Ectodermal cell (in vitro differentiated cells): Measurements from ENCODE around the gene TBC1D12.

Experiments
- H3K27ac ChIP-seq: 2 replicates; pipeline ENCODE4 v1.7.0; 2013; ENCODE audit warnings: mild to moderate bottlenecking, low read depth, low read length; ENCODE audit not compliant: insufficient read depth, poor library complexity, severe bottlenecking
- H3K27me3 ChIP-seq: 2 replicates; pipeline ENCODE4 v1.7.0; 2013; ENCODE audit warnings: mild to moderate bottlenecking, low read length; ENCODE audit not compliant: insufficient read depth, control insufficient read depth, poor library complexity, severe bottlenecking
- H3K36me3 ChIP-seq: one replicate; pipeline ENCODE4 v1.7.0; 2013; ENCODE audit warnings: low read length; ENCODE audit not compliant: control insufficient read depth, insufficient read depth
- H3K4me1 ChIP-seq: one replicate; pipeline ENCODE4 v1.7.0; 2013; ENCODE audit warnings: low read length; ENCODE audit not compliant: control insufficient read depth, insufficient read depth
- H3K4me3 ChIP-seq: 2 replicates; pipeline ENCODE4 v1.7.0; 2013; ENCODE audit warnings: low read depth, low read length, control low read depth; ENCODE audit not compliant: insufficient read depth
- H3K9me3 ChIP-seq: 2 replicates; pipeline ENCODE4 v1.7.0; 2013; ENCODE audit warnings: mild to moderate bottlenecking, low read length, moderate library complexity; ENCODE audit not compliant: control insufficient read depth
- WGBS, 2 experiments: methylation state at CpG; one replicate each; pipeline ENCODE4 v1.1.7; 2013; ENCODE audit warnings: missing lambda C conversion rate in 2 of 2; 5-methylcytosine and 5-hydroxymethylcytosine counted together

The TBC1D12 gene

GRCh38 chr10:94405406-94405805, 3.1 kb downstream of the TBC1D12 start:
- Histone ChIP-seq H3K9me3 (no peaks in the 10 kb centered on the region), H3K4me3 (no peak overlapping the region), H3K27me3 (peaks cover 29% of the 10 kb centered on the region)

GRCh38 chr10:94407668-94408067, 5.3 kb downstream of the TBC1D12 start:
- Histone ChIP-seq H3K9me3 (no peaks in the 10 kb centered on the region), H3K27ac (no peak overlapping the region), H3K27me3 (peaks cover 29% of the 10 kb centered on the region), H3K4me1 (no peaks in the 10 kb centered on the region), H3K36me3 (no peaks in the 10 kb centered on the region), H3K4me3 (no peak overlapping the region)
- 93% methylated on average over 3 of the region's 3 CpGs for WGBS, 2 experiments

More at GRCh38 chr10:94405406-94405805, 3.1 kb downstream of the TBC1D12 start:
- Histone ChIP-seq H3K36me3 (no peaks in the 10 kb centered on the region), H3K27ac (no peak overlapping the region), H3K4me1 (no peaks in the 10 kb centered on the region)

DNA sequence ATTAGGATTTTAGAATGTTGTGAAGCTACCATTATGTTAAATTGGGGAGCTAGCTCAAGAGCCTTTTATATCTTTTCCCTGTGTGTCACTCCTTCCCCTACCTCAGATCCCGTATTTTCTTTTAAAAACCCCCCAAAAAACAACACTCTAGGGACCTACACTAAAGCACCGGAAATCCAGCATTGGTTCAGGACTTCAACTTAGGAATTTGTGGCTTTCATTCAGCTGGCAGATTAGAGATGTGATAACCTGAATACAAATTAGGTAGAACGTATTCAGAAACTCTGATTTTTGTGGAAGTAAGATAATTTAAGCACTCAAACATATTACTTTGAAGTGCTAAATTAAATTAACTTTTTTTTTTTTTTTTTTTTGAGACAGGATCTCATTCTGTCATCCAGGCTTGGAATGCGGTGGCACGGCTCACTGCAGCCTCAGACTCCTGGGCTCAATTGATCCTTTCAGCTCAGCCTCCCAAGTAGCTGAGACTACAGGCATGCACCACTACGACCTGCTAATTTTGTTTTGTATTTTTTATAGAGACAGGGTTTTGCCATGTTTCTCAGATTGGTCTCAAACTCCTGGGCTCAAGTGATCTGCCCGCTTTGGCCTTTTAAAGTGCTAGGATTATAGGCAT, 6.8 kb downstream of the TBC1D12 start:
- Histone ChIP-seq H3K4me1 (no peaks in the 10 kb centered on the region), H3K9me3 (no peaks in the 10 kb centered on the region), H3K36me3 (no peaks in the 10 kb centered on the region), H3K27ac (no peak overlapping the region), H3K4me3 (no peak overlapping the region), H3K27me3 (peaks cover 15% of the 10 kb centered on the region)
- WGBS, 2 experiments: 64 to 66% methylated on average over 6 to 7 of the region's 7 CpGs

- Histone ChIP-seq H3K4me1 (no peaks in the 10 kb centered on the region), H3K36me3 (no peaks in the 10 kb centered on the region), H3K9me3 (no peaks in the 10 kb centered on the region), H3K4me3 (no peak overlapping the region), H3K27me3 (no peaks in the 10 kb centered on the region), H3K27ac (no peak overlapping the region)
- WGBS, 2 experiments: 91 to 93% methylated on average over 3 of the region's 3 CpGs
Observed at GRCh38 chr10:94411304-94411703, 9.0 kb downstream of the TBC1D12 start.

DNA sequence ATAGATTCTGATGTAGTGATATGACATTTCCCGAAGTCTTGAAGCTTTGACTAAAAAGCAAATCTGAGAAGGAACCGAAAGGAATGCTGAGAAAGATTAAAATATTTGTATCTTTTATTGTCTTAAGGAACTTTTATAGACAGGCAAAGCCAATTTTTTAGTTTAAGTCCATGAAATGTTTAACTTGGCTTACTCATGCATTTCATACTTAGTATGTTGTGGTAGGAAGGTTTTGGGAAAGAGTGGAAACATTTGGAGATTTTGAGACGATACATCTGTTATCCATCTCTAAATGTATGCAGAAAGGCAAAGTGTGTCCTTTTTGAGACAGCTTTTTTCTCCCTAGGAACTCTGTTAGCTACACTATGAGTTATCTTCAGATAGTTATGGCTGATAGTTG, 10.1 kb downstream of the TBC1D12 start:
- WGBS, 2 experiments: 92% methylated on average over 3 of the region's 3 CpGs
- Histone ChIP-seq H3K4me1 (no peaks in the 10 kb centered on the region), H3K9me3 (no peaks in the 10 kb centered on the region), H3K36me3 (no peaks in the 10 kb centered on the region), H3K27ac (no peak overlapping the region), H3K27me3 (no peaks in the 10 kb centered on the region), H3K4me3 (no peak overlapping the region)

- no peaks in the 10 kb centered on the region for H3K27me3 ChIP-seq
- H3K4me3 ChIP-seq: no peak overlapping the region
- H3K4me1 ChIP-seq: no peaks in the 10 kb centered on the region
- H3K36me3 ChIP-seq: no peaks in the 10 kb centered on the region
- 92 to 96% methylated on average over 1 of the region's 1 CpG for WGBS, 2 experiments
- no peaks in the 10 kb centered on the region for H3K9me3 ChIP-seq
- no peak overlapping the region for H3K27ac ChIP-seq
Observed at GRCh38 chr10:94413361-94413760, 11.0 kb downstream of the TBC1D12 start.

DNA sequence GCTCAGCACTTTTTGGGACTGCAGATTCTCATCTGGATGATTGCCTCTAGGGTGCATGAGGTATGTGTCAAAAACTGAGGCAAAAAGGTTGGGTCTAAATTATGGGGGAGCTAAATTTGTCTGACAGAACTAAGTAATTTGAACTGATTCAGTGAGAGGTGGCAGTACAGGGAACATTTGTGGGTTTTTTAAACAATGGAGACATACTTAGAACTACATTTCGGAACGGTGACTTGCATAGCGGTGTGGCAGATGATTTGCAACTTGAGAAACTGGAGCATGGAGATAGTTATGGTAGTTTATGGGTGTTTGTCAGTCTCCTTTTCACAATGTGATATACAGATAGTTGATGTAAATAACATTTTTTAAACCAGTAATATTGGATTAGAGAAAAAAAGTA, 14.6 kb downstream of the TBC1D12 start:
- Histone ChIP-seq H3K27ac (no peak overlapping the region), H3K27me3 (no peaks in the 10 kb centered on the region), H3K4me1 (no peaks in the 10 kb centered on the region), H3K4me3 (no peak overlapping the region), H3K9me3 (peaks cover 2% of the 10 kb centered on the region), H3K36me3 (no peaks in the 10 kb centered on the region)
- 95% methylated on average over 3 of the region's 3 CpGs for WGBS, 2 experiments

- no peaks in the 10 kb centered on the region for H3K27me3 ChIP-seq
- H3K9me3 ChIP-seq: peaks cover 2% of the 10 kb centered on the region
- H3K4me3 ChIP-seq: no peak overlapping the region
- no peaks in the 10 kb centered on the region for H3K4me1 ChIP-seq
- H3K27ac ChIP-seq: no peak overlapping the region
- 94 to 95% methylated on average over 1 of the region's 1 CpG for WGBS, 2 experiments
- H3K36me3 ChIP-seq: no peaks in the 10 kb centered on the region
Observed at GRCh38 chr10:94417321-94417720, 15.0 kb downstream of the TBC1D12 start.

DNA sequence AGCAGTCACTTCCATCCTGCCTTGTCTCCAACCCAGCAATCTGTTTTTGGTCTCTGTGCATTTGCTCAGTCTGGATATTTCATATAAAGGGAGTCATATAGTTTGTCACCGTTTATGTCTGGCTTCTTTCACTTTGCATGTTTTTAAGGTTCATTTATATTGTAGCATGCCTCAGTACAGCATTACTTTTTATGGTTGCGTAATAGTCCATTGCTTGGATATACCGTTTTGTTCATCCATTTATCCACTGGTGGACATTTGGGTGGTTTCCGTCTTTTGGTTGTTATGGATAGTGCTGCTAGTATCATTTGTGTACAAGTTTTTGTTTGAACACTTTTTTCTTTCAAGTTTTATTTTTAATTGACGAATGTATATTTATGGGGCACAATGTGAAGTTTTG, 18.2 kb downstream of the TBC1D12 start:
- no peaks in the 10 kb centered on the region for H3K36me3 ChIP-seq
- peaks cover 2% of the 10 kb centered on the region for H3K9me3 ChIP-seq
- 95 to 100% methylated on average over 4 to 5 of the region's 5 CpGs for WGBS, 2 experiments
- no peaks in the 10 kb centered on the region for H3K4me1 ChIP-seq
- H3K27me3 ChIP-seq: no peaks in the 10 kb centered on the region
- H3K27ac ChIP-seq: no peak overlapping the region
- no peak overlapping the region for H3K4me3 ChIP-seq

- no peak overlapping the region for H3K27ac ChIP-seq
- WGBS, 2 experiments: 57 to 95% methylated on average over 1 of the region's 1 CpG
Observed at GRCh38 chr10:94420998-94421528, 18.7 kb downstream of the TBC1D12 start.

More at GRCh38 chr10:94420998-94421528, 18.7 kb downstream of the TBC1D12 start:
- H3K4me1 ChIP-seq: no peaks in the 10 kb centered on the region
- no peak overlapping the region for H3K4me3 ChIP-seq
- H3K27me3 ChIP-seq: no peaks in the 10 kb centered on the region
- H3K9me3 ChIP-seq: peaks cover 2% of the 10 kb centered on the region
- H3K36me3 ChIP-seq: no peaks in the 10 kb centered on the region
